Tibial nerve (tissue), 3 donors: Measurements from ENCODE around the gene KIAA2012.

Experiments
- POLR2A ChIP-seq, 2 donors: fragments of 450-650 bp; IDR thresholded peaks; one replicate each; pipeline ENCODE4 v1.6.1; 2017; ENCODE audit warnings: antibody characterized with exemption in 2 of 2, mild to moderate bottlenecking in 2 of 2, moderate library complexity in 2 of 2
- TF ChIP-seq, protein P1 (sequence below), 5 experiments: fragments of 200-600 bp in 3 of 5; fragments of 450-650 bp in 2 of 5; sonication (generic) in 3 of 5; IDR thresholded peaks; one replicate each; pipeline ENCODE4 v1.5.1; 2016 to 2019; ENCODE audit warnings: antibody characterized with exemption in 5 of 5, mild to moderate bottlenecking in 3 of 5, moderate library complexity in 2 of 5

DNA sequence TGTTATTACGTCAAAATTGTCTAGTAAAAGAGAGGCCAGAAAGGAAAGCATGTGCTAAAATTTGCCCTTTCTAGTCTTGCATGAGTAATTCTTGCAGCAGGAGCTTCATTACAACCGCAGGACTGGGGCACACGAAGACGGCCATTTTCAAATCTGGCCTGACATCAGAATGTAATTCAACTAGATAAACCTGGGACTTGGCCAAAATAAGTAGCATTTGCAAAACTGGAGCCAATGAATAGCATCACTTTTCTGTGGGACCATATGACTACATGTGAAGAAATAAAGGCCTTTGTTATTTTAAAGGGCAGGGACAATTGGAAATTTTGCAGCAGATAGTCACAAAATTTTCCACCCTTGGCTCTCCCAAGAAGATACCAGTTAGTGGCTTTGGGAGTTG is 42.4 kb upstream of the KIAA2012 start:
- TF ChIP-seq, protein P1, sequence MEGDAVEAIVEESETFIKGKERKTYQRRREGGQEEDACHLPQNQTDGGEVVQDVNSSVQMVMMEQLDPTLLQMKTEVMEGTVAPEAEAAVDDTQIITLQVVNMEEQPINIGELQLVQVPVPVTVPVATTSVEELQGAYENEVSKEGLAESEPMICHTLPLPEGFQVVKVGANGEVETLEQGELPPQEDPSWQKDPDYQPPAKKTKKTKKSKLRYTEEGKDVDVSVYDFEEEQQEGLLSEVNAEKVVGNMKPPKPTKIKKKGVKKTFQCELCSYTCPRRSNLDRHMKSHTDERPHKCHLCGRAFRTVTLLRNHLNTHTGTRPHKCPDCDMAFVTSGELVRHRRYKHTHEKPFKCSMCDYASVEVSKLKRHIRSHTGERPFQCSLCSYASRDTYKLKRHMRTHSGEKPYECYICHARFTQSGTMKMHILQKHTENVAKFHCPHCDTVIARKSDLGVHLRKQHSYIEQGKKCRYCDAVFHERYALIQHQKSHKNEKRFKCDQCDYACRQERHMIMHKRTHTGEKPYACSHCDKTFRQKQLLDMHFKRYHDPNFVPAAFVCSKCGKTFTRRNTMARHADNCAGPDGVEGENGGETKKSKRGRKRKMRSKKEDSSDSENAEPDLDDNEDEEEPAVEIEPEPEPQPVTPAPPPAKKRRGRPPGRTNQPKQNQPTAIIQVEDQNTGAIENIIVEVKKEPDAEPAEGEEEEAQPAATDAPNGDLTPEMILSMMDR (IDR thresholded peaks at IDR 0.05): no peak
- no peak for TF ChIP-seq POLR2A (IDR thresholded peaks at IDR 0.05)
